Suppressor macrophage treated with lipopolysaccharide for 1 hour (primary cell): ENCODE measurements around the gene MAPK1.
A peak's percentile ranks its signal among the peaks of the same experiment; 100 is the strongest.
"Not testable (repeated sequence)": the region's sequence is repeated elsewhere in the genome, so short reads cannot be mapped to it uniquely, and the experiment has no call there.

ENCODE experiments used
- DNase-seq, 3 donors: peaks; one replicate each; pipeline ENCODE4 v3.0.0-alpha.2; 2020 to 2022

The MAPK1 gene

DNA sequence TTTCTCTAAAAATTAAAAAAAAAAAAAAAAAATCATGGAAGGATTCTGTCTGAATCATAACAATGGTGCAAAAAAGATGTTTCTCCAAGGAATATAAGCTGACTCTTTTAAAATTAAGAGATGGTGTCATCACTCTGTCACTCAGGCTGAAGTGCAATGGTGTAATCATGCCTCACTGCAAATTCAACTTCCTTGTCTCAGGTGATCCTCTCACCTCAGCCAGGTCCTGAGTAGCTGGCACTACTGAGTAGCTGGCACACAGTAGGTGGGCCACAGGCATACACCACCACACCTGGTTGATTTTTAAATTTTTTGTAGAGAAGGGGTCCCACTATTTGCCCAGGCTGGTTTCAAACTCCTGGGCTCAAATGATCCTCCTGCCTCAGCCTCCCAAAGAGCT, 77.1 kb downstream of the MAPK1 start:
- no peak for DNase-seq

DNA sequence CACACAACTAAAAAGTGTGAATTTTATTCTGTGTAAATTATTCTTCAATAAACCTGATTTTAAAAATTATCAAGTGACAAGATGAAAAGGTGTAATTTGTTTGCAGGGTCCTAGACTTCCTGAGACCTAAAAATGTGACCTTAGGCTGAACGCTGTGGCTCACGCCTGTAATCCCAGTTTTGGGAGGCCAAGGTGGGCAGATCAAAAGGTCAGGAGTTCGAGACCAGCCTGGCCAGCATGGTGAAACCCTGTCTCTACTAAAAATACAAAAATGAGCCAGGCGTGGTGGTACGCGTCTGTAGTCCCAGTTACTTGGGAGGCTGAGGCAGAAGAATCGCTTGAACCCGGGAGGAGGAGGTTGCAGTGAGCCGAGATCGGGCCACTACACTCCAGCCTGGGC, 79.9 kb downstream of the MAPK1 start:
- not testable (repeated sequence) for DNase-seq

DNA sequence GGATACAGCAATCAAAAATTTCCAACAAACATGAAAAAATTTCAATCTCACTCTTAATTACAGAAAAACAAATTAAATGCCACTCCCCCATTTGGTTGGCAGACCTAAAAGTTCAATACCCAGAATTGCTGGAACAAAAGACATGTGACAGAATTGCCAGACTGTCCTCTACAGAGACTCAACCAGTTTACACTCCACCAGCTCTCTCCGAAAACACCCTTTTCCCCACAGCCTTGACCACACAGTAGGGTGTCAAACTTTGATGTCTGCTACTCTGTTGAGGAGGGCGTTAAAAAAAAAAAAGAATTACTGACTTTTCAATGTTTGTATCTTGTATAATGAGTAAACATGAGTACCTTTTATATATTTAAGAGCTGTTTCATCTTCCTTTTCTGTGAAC, 87.2 kb downstream of the MAPK1 start:
- DNase-seq = no peak

DNA sequence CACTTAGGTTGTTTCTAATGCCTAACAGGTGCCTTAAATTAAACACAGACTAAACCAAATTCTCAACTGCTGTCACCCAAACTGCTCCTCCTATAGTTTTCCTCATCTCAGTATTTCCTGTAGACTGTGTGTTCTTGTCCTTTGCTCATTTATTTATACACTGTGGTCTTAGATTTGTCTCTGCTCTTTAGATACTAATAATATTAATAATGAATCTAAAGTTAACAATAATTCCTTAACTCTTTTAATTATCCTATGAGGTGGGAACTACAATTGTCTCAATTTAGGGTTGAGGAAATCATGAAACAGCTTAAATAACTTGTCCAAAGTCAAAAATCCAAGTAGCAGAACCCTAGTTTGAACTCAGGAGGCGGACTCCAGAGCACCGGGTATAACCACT, 88.0 kb downstream of the MAPK1 start:
- DNase-seq = no peak

DNA sequence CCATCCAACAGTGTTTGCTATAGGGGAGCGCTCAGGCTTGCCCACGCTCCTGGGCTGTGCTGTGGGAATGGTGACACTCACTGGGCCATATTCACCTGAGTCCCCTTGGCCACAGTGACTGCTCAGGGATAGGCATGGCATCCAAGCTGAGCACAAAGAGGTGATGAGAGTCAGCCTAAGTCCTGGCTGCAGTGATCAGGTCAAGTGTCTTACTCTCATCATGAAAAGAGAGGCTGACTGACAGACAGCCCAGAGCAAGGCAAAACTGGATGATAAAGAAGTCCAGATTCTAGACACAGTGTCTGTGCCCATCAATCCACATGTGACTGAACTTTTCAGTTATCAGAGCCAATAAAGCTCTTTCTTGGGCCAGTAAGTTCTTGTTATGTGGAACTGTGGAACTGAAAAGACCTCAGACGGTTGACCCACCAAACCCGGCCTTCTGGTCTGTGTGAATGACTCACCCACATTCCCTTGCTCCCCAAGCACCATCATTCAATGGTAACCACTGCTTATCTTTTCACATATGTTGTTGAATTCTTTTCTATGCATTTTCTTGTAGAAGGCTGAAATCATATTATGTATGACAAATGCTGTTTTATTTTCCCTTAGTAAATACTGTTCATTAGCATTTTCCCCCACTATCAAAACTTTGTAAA, 88.6 kb downstream of the MAPK1 start:
- DNase-seq = no peak

DNA sequence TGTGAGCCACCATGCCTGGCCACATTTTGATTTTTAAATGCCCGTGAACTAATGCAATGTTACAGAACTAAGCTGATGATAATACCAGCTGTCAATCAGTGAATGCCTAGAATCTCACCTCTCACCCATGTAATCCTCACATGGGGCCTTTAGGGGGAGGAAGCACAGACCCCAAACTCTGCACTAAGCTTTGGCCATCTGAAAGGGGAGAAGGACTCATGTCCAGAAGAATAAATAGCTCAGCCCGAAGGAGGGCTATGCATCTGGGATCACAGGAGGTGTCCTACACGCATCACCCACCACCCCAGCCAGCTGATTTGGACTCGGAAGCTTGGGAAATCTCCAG, 95.8 kb downstream of the MAPK1 start:
- no peak for DNase-seq

DNA sequence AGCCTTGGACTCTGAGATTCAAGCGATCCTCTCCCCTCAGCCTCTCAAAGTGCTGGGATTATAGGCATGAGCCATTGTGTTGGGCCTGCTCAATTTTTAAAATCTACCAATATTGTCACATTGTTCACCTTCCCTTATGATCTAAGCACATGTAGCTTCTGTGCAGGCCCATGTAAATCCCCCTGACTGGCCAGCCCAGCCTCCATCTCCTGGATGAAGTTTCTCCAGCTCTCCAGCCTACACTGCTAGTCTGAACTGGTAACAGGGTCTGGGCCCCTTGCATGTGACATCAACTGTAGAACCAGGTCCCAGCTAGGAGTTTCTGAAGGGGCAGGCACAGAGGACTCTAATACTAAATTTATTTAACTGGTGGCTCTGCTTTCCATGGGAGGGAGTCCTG, 99.0 kb downstream of the MAPK1 start:
- DNase-seq = no peak

DNA sequence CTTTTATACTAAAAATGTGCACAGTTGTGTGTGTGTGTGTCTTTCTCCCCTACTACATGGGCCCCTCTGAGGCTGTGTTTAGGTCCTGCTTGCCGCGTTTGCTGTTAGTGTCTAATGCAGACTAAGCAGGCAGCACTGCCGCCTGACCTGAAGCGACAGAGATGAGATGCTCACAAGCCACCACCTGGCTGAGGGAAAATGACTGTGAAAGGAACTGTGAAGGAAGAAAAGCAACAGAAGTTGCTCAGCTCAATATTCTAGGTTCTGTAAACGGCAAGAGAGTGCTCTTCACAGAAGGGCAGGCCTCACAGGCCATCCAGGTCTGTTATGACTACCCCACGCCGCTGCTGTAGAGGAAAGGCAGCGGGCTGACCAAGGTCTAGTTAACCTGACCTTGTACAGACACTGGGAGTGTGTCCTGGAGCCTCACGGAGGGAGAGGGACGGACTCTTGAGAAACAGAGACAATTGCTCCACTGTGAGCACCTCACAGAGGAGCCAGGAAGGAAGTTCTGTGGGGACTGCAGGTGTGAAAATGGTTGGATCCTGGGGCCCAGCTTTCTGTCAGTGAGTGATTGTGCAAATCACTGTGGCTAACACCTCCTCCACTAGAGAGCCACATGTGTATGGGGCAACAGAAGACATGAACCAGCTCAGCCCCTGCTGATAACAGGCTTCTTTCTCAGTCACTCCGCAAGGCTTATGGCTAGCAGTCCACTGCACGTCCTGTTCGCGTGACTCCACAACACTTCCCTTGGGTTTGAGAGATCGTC, 100.6 kb downstream of the MAPK1 start:
- DNase-seq = no peak

DNA sequence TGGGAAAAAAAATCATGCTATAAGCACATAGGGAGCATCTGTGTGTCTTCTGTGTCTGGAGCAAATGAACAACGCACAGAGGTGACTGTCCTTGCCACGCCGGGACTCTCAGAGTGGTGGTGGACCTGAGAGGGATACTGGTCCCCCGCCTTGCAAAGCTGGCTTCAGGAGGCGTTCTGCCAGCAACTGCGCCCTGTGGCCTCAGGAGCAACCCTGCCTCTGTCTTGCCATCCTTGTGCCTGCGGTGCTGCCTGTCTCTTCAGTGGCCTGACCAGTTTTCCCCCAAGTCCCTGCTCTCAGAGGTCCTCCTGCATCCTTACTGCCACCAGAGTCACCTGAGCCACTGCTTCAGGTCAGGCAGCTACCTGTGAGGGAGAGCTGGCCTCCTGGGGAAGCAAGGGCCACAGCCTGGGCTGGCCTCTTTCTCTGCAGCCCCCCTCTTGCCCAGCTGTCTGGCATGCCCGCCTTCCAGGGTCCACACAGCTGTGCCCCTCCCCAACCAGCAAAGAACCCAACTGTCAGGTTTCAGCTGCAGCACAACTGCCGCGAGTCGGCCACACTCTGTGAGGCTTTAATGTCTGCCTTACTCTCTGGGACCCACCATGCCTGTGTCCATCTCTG, 101.4 kb downstream of the MAPK1 start:
- DNase-seq = no peak

DNA sequence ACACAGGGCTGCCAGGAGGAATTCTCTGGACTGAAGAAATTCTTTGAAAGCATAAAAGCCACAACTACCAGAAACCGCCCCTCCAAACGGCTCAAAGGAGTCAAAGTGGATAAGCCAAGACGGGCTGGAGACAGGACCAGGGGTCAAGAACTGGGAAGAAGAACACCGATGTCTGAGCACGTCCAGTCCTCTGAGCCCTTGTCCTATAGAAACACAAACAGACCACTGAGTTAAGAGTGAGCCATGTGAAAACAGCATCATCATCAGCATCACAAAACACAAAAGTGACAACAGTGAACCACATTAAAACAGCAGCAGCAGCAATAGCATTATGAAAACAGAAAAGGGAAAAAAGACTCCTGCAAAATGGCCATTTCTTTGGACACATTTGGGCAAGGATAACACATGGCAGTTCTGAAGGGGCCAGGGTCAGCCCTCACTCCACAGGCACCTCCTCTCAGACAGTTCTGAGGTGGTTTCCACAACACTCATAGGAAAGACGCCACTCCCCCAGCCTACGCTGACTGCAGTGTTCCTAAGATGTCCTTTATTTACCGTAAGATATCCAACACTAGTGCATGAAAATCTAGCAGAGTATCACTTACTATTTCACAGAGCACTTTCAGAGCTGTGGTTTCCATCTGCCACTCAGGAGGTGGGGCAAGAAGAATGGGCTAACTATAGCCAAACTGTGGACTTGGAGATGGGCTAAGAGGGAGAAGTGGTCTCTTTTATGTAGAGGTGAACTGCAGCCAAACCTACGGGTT, 103.2 kb downstream of the MAPK1 start:
- DNase-seq = no peak

DNA sequence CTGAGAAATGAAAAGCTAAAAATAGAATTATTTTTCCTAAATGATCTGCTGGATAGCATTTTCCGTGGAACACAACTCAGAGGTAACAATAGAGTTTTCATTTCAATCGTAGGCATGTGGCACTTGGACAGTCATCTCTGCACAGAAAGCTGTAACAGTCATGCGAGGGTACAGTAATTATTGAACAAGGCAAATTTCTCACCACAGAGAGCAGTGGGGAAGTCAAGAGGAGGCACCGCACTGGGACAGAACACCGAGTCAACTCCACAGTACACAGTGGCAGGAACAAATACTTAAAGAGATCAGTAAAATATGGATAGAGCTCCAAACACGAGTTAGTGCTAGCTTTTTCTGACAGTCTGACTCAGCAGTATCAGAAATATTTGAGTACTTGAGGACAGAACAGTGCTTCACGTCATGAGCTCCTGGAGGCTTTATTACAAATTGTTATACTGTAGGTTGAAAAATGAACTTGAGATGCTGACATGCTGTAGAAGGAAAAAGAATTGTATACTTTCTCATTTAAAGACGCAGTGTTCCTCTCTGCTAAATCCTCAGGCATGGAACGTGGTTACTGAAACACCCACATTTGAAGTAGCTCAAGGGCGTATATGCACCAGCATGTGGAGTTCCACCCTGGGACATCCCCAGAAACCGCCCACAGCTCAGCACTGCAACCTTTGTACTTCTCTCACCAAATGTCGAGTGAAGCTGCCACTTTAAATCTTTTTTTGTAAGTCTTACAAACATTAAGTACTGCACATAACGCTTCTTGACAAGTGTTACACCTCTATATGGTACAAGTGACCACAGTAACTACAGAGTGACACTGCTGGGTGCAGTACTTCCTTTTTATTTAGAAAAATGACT, 104.5 kb downstream of the MAPK1 start:
- DNase-seq = peak; percentile 55 to 70 (median 69)

DNA sequence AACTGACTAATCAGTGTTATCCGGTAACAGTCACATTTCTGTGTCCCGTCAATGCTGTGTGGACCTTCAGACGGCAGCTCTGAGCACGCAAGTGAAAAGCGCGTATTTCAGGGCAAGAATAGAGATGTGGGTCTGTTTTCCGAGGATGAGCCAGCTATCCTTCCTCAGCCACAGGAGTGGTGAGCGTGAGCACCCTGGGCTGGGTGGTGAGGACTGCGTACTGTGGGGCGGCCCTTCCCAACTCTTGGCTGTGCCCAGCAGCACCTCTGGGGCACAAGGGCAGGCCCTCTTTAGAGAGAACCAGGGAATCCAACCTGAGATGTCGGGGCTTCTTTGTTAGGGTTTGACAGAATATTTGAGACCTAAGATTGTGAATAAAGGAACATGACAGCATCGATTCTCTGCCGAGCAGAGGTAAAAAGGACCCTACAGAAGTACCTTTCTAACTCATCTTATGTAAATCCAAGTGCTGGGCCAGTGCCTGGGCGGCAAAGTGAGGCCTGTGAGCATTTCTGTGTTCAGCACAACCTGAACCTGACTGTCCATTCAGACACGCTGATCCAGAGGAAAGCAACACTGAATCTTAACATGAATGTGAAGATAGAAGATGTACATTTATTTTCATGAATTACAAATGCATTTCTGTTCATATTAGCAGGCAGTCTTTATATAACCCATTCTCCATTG, 105.3 kb downstream of the MAPK1 start:
- no peak for DNase-seq

DNA sequence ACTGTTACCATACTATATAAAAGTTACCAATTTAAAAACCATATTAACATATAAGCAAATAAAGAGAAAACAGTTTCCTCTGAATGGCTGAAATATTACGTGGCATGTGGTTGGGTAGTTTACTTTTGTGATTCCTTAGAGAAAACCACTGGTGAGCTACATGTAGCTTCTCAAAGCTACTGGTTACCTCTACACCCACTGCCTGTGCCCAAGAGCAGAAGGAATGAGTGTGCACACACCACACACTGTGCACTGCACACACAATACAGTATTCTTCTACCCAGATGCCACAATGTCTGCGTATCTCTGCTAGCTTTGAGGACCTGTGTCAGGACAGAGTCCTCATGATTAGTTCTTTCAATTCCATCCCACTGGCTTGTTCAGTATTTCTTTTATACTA, 106.4 kb downstream of the MAPK1 start:
- no peak for DNase-seq

DNA sequence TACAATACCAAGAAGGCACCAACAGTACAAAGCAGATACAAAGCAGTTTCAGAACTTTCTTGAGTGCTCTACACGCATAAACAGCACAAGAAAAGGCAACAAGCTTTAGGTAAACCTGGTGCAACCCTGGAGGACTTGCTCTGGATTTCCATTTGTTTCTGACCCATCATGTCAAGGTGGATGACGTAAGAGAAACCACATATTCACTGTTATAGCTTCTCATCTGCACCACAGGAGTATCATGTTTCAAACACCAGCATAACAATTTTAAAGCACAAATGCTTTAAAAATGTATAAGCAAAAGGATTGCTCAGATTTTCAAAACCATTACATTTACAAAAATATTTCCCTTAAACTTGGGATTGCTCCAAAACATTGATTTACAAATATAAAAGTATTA, 106.8 kb downstream of the MAPK1 start:
- no peak for DNase-seq

DNA sequence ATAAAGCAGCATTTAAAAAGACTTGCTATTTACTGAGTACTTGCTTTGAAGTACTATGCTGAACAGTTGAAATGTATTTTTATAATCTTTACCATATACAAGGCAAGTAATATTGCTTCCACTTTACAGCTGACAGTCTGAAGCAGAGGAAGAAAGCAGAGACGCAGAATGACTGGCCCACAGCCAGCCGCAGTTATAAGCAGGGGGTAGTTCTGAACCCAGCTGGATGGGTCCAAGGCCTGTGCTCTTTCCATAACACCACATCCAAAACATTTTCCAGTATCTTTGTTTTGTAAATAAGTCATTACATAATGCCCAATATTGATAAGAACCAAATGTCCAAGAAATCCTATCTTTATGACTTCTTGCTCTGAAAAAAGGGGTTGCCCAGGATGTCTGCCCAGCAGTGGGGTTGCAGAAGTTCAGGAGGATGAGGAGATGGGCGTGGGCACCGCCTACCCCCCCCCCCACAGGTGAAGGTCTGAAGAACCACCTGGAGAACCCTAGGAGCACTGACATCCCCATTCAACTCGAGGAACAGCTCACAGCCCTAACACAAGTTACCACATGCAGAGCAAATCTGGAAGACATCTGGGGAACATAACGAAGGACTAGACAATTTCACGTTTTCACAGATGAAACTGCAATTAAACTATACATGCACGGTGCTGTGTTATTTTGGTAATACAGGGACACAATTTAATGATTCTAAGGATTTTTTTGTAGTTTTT, 107.6 kb downstream of the MAPK1 start:
- DNase-seq = no peak

DNA sequence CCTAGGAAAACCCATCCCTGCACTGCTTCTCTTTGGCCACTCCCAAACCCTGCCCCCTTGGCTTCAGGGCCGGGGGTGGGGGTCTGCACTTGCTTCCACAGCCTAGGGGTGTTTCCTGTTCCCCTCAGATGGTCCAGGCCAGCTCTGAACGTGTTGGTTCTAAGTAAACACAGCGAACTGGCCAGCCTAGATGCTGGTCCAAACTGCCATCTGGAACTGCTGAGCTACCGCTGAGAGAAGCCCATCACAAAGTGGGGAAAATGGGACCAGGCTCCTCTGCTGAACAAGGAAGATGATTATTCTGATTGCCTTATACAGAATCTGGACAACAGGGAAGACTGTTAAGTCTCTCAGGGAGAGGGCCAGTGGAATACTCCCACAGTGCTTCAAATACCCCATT, 108.4 kb downstream of the MAPK1 start:
- no peak for DNase-seq

DNA sequence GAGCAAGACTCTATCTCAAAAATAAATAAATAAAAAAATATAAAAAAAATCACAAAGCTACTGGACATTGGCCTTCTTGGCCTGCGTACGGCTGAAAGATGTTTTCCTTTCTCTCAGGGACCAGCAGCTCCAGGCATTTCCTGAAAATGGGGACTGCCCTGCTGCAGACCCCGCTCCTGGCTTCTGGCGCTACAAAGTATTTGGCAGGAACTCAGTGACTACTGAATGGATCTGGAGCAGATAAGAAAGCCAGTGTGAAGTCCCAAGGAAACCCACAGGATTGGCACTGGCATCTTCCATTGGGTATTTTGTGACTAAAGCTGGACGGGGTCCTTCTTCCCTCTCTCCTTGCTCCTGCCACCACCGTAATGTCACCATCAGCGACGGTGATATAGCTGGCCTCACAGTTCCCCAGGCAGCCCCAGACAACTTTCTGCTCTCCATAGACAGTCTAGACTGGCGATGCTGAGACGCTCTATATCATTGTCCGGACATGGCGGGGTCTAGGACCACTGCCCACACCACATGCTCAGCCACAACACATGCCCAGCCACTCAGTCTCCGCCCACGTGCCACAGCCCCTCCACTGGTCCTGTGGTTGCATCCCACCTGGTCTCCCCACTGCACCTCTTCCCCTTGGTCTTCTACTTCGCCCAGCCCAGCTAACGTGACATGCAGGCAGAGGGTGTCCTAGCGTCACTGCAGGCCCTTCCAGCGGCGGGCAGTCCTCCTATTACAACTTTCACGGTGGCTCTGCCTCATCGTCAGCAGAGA, 109.2 kb downstream of the MAPK1 start:
- no peak for DNase-seq

DNA sequence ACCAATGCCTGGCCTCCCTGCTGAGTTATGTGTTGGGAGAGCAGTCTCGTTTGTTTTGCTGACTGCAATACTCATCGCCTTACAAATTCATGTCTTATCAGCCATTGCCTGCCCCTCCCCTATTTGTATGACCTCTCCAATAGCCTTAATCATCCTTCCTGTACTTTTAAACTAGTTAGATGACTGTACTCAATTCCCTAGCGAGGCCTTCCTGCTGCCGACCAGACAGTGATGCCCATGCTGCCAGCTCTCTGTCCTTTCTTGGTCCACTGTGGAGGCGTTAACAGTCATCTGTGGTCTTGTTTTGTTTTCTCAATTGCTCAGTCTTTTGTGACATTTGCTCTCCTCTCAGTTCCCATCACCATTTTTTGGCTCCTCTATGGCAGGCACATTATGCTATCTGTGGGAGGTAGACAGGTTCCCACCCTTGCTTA, 111.6 kb downstream of the MAPK1 start:
- DNase-seq = peak in 1 of 3 donors; percentile 24

DNA sequence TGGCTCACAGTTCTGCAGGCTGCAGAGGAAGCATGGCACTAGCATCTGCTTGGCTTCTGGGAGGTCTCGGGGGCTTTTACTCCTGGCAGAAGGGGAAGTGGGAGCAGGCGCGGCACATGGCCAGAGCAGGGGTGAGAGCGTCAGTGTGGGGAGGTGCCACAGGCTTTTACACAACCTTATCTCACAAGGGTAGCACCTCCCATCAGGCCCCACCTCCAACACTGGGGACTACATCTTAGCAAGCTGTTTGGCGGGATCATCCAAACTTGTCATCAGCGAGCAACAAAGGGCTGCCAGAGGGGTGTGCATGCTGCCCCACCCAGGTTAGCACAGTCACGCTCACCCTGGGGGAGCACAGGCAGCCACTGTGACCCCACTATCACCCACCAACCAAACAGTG, 112.9 kb downstream of the MAPK1 start:
- DNase-seq = peak in 1 of 3 donors; percentile 13

DNA sequence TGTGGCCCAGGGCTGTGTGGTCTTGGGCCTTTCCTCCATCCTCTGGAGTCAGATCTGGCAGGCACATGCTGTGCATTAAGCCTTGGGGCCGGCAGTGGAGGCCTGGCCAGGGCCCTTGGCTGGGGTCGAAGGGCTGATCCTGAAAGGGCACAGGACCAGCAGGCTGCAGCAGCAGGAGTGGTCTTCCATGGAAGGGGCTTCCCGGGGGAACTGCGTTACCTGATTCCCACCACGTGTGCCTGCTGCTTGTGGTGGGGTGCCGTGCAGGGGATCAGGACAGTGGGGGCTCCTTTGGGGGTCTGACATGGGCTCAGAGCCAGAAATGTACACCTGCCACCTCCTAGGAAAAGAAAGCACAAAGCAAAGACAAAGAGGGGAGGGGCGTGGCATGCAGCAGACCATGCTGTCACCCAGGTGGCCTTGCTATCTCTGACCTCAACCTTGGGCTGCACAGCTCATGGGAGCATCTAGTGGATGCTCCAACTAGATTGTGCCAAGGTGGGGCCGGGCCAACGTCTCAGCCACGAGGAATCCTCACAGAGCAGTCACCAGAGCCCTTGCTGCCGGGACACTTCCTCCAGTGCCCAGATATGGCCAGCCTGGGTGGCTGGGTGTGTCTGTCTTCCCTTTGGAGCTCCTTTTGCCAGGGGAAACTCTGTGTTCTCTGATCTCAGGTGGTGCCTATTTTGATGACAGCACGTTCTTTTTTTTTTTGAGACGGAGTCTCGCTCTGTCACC, 113.9 kb downstream of the MAPK1 start:
- no peak for DNase-seq
